Lower leg skin (tissue), 4 donors: ENCODE measurements around the gene CACNB4. TPM values are rescaled to one million over a fixed set of nuclear protein-coding genes. Genes with fewer than 3 reads are reported as not detected.
"Not testable (repeated sequence)": the region's sequence is repeated elsewhere in the genome, so short reads cannot be mapped to it uniquely, and the experiment has no call there.

ENCODE experiments used
- DNase-seq, 2 donors: peaks; one replicate each; pipeline ENCODE4 v3.0.0-alpha.2; 2019; ENCODE audit warnings: low spot score in 2 of 2
- H3K4me3 ChIP-seq: fragments of 200-600 bp; sonication (generic); 2 replicates; pipeline ENCODE4 v1.5.1; 2017; ENCODE audit warnings: mild to moderate bottlenecking, low read depth; ENCODE audit not compliant: poor library complexity, severe bottlenecking
- CTCF ChIP-seq, 3 donors: fragments of 450-650 bp; IDR thresholded peaks; one replicate each; pipeline ENCODE4 v1.5.1; 2016; ENCODE audit warnings: antibody characterized with exemption in 3 of 3, mild to moderate bottlenecking in 3 of 3, moderate library complexity in 2 of 3
- POLR2A ChIP-seq, 2 donors: fragments of 450-650 bp; IDR thresholded peaks; one replicate each; pipeline ENCODE4 v1.6.1; 2016 to 2017; ENCODE audit warnings: antibody characterized with exemption in 2 of 2, mild to moderate bottlenecking in 1 of 2, moderate library complexity in 1 of 2
- WGBS, 2 donors: methylation state at CpG; one replicate each; pipeline ENCODE4 v1.1.5; 2018; 5-methylcytosine and 5-hydroxymethylcytosine counted together
- intact Hi-C: fragments of 100-400 bp; cut with DNase I; formaldehyde crosslinking; loops from one replicate; pipeline ENCODE4 v1.15.0; 2023; ENCODE audit warnings: low total_unique reads
- total RNA-seq, 4 donors: library from RNA; depleted of rRNA; stranded (reverse); fragments of >200 nt; gene quantifications; one replicate each; pipeline ENCODE4 v1.1.0, GENCODE V29; 2016

The CACNB4 gene
- total RNA-seq, 4 donors from 2014 or later: 2.4 to 6.3 (median 3.5) TPM

- WGBS, 2 donors: 89 to 90% methylated on average over 1 of the region's 1 CpG
- DNase-seq: no peak
- intact Hi-C loops: no loop called here
- no peak for TF ChIP-seq POLR2A (IDR thresholded peaks at IDR 0.05)
- H3K4me3 ChIP-seq: no peak overlapping the region
Measured at GRCh38 chr2:152095146-152095545, 3.7 kb downstream of the CACNB4 start.

GRCh38 chr2:152094014-152094413 is 4.8 kb downstream of the CACNB4 start:
- TF ChIP-seq POLR2A (IDR thresholded peaks at IDR 0.05) (no peak), CTCF (IDR thresholded peaks at IDR 0.05) (no peak)
- no peak overlapping the region for H3K4me3 ChIP-seq
- intact Hi-C loops: no loop called here
- DNase-seq: no peak
- 88 to 90% methylated on average over 2 of the region's 2 CpGs for whole genome bisulfite sequencing, 2 donors

- intact Hi-C loops: no loop called here
- WGBS, 2 donors: 33 to 41% methylated on average over 2 of the region's 2 CpGs
- no peak overlapping the region for H3K4me3 ChIP-seq
- no peak for TF ChIP-seq CTCF (IDR thresholded peaks at IDR 0.05)
- no peak for TF ChIP-seq POLR2A (IDR thresholded peaks at IDR 0.05)
- no peak for DNase-seq
Measured at GRCh38 chr2:152093464-152093863, 5.4 kb downstream of the CACNB4 start.

GRCh38 chr2:152092095-152092494 is 6.7 kb downstream of the CACNB4 start:
- no peak overlapping the region for H3K4me3 ChIP-seq
- WGBS, 2 donors: 83 to 86% methylated on average over 2 of the region's 2 CpGs
- intact Hi-C loops: no loop called here
- TF ChIP-seq CTCF (IDR thresholded peaks at IDR 0.05): no peak
- no peak for TF ChIP-seq POLR2A (IDR thresholded peaks at IDR 0.05)
- DNase-seq: no peak

- 89 to 90% methylated on average over 4 of the region's 4 CpGs for WGBS, 2 donors
- intact Hi-C loops, DNase-seq, H3K4me3 ChIP-seq: not testable (repeated sequence)
Measured at GRCh38 chr2:152090726-152091125, 8.1 kb downstream of the CACNB4 start.

GRCh38 chr2:152089238-152089637 is 9.6 kb downstream of the CACNB4 start:
- no peak overlapping the region for H3K4me3 ChIP-seq
- DNase-seq: no peak
- intact Hi-C loops: no loop called here
- TF ChIP-seq CTCF (IDR thresholded peaks at IDR 0.05) (no peak), POLR2A (IDR thresholded peaks at IDR 0.05) (no peak)
- WGBS, 2 donors: 70 to 80% methylated on average over 2 of the region's 2 CpGs

- 87 to 89% methylated on average over 3 of the region's 3 CpGs for WGBS, 2 donors
- H3K4me3 ChIP-seq: no peak overlapping the region
- intact Hi-C loops: no loop called here
- no peak for TF ChIP-seq CTCF (IDR thresholded peaks at IDR 0.05)
- no peak for TF ChIP-seq POLR2A (IDR thresholded peaks at IDR 0.05)
- DNase-seq: no peak
Measured at GRCh38 chr2:152088006-152088405, 10.8 kb downstream of the CACNB4 start.
